GM12878 (cell line): ENCODE measurements around the gene CNNM4.

ENCODE experiments used
- BACH1 ChIP-seq: fragments of 450-650 bp; IDR thresholded peaks from 2 replicates; pipeline ENCODE4 v1.6.1; 2017; ENCODE audit warnings: mild to moderate bottlenecking, borderline replicate concordance
- HDAC6 ChIP-seq: fragments of 200-600 bp; sonication (generic); IDR thresholded peaks from one replicate; pipeline ENCODE4 v1.8.0; 2017; ENCODE audit warnings: antibody characterized with exemption; ENCODE audit not compliant: unreplicated experiment
- SP1 ChIP-seq: IDR thresholded peaks from one replicate; pipeline ENCODE4 v1.6.1; 2011; ENCODE audit warnings: low read depth, low read length
- SUPT20H ChIP-seq: IDR thresholded peaks from 2 replicates; pipeline ENCODE4 v1.6.1; 2011; ENCODE audit warnings: low read depth, mild to moderate bottlenecking, low read length, moderate library complexity, borderline replicate concordance; ENCODE audit not compliant: control insufficient read depth
- USF2 ChIP-seq: IDR thresholded peaks from 2 replicates; pipeline ENCODE4 v1.6.1; 2011; ENCODE audit warnings: low read depth, low read length, improper control_type of control experiment, borderline replicate concordance
- TF ChIP-seq, protein P1 (sequence below): IDR thresholded peaks from 2 replicates; pipeline ENCODE4 v1.6.1; 2011; ENCODE audit warnings: borderline replicate concordance, low read depth, mild to moderate bottlenecking, moderate library complexity, low read length; ENCODE audit not compliant: insufficient read depth, poor library complexity, severe bottlenecking
- TF ChIP-seq, protein P2 (sequence below), 3 experiments: IDR thresholded peaks in 2 of 3; conservative IDR thresholded peaks in 1 of 3; 2 replicates each; pipeline ENCODE4 v1.5.1; 2011; ENCODE audit warnings: low read depth in 3 of 3, low read length in 3 of 3, mild to moderate bottlenecking in 3 of 3, control low read depth in 2 of 3, moderate library complexity in 2 of 3, inconsistent platforms in 1 of 3, mixed read lengths in 1 of 3; ENCODE audit not compliant: control insufficient read depth in 2 of 3, insufficient read depth in 1 of 3; ENCODE audit errors: extremely low read depth in 1 of 3

DNA sequence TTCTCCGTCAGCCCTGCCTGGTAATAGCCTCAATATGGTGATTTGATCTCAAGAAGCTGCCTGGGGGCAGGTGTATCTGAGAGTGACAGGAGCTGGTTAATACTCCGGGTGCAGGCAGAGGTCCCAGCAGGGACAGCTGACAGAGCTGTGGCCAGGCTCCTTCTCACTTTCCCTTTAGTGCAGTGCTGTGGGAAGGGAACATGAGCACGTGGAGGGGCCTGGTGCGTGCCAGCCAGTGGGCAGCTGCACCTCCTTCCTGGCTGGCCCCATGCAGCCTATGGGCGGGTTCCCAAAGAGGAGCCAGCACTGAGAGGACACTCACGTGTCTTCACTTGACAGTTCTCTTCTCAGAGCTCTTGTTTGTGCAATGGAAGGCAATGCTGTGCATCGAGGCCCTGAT is 9.1 kb downstream of the CNNM4 start:
- TF ChIP-seq SP1 (no peak), SUPT20H (no peak), USF2 (no peak), HDAC6 (no peak), BACH1 (no peak)
- TF ChIP-seq, protein P1, sequence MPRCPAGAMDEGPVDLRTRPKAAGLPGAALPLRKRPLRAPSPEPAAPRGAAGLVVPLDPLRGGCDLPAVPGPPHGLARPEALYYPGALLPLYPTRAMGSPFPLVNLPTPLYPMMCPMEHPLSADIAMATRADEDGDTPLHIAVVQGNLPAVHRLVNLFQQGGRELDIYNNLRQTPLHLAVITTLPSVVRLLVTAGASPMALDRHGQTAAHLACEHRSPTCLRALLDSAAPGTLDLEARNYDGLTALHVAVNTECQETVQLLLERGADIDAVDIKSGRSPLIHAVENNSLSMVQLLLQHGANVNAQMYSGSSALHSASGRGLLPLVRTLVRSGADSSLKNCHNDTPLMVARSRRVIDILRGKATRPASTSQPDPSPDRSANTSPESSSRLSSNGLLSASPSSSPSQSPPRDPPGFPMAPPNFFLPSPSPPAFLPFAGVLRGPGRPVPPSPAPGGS: no peak
- TF ChIP-seq, protein P2, sequence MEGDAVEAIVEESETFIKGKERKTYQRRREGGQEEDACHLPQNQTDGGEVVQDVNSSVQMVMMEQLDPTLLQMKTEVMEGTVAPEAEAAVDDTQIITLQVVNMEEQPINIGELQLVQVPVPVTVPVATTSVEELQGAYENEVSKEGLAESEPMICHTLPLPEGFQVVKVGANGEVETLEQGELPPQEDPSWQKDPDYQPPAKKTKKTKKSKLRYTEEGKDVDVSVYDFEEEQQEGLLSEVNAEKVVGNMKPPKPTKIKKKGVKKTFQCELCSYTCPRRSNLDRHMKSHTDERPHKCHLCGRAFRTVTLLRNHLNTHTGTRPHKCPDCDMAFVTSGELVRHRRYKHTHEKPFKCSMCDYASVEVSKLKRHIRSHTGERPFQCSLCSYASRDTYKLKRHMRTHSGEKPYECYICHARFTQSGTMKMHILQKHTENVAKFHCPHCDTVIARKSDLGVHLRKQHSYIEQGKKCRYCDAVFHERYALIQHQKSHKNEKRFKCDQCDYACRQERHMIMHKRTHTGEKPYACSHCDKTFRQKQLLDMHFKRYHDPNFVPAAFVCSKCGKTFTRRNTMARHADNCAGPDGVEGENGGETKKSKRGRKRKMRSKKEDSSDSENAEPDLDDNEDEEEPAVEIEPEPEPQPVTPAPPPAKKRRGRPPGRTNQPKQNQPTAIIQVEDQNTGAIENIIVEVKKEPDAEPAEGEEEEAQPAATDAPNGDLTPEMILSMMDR (IDR thresholded peaks at IDR 0.05 in 2 of 3, conservative IDR thresholded peaks at IDR 0.05 in 1 of 3; ENCODE audit: control insufficient read depth in 2 of 3, extremely low read depth in 1 of 3, insufficient read depth in 1 of 3, low read depth in 3 of 3, low read length in 3 of 3): no peak
